GM13977 (cell line): ENCODE measurements around the gene EOLA1.
A peak's percentile ranks its signal among the peaks of the same experiment; 100 is the strongest.
"Not testable (repeated sequence)": the region's sequence is repeated elsewhere in the genome, so short reads cannot be mapped to it uniquely, and the experiment has no call there.

ENCODE experiments used
- DNase-seq: peaks from one replicate; pipeline ENCODE4 v3.0.0; 2012; ENCODE audit warnings: low spot score
- CTCF ChIP-seq: IDR thresholded peaks from 2 replicates; pipeline ENCODE4 v1.5.1; 2012; ENCODE audit warnings: mild to moderate bottlenecking, control low read depth; ENCODE audit not compliant: insufficient read depth; ENCODE audit errors: extremely low read depth, missing control alignments
- in situ Hi-C: fragments of 300-500 bp; cut with MboI; formaldehyde crosslinking; loops from one replicate; pipeline ENCODE4 v1.12.0; 2022; ENCODE audit warnings: low sequenced_read_pairs, low pct_unique_long_range_greater_than_20kb, mixed read lengths, inconsistent platforms; ENCODE audit not compliant: unreplicated experiment

The EOLA1 gene

DNA sequence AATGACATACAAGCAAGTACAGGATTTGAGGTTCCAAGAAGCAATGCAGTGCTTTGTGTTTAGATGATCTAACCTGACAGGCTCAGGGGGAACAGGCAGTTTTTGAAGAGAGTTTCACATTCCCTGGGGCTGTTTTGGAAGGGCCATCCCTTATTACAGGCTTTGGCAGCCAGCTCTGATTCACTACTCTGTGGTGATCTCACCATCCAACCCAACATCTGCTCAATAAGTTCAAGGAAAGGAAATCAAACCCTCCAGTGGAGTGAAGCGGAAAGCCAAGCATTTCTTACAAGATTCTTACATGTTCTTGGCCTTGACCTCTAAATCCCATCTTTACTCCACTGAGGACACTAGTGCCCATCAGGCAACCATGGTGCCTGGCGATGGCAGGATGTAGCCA, 43.2 kb upstream of the EOLA1 start:
- DNase-seq, result no peak
- no peak for TF ChIP-seq CTCF
- in situ Hi-C loops, result no loop called here

DNA sequence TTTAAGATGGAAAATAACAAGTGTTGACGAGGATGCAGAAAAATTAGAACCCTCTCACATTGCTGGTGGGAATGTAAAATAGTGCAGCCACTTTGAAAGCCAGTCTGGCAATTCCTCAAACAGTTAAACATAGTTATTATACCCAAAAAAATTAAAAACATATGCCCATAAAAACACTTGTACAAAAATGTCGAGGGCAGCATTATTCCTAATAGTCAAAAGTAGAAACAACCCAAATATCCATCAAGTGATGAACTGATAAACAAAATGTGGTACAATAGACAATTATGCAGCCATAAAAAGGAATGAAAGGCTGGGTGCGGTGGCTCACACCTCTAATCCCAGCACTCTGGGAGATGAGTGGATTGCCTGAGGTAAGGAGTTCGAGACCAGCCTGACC, 42.0 kb upstream of the EOLA1 start:
- DNase-seq, result no peak
- in situ Hi-C loops, result no loop called here
- TF ChIP-seq CTCF, result no peak

DNA sequence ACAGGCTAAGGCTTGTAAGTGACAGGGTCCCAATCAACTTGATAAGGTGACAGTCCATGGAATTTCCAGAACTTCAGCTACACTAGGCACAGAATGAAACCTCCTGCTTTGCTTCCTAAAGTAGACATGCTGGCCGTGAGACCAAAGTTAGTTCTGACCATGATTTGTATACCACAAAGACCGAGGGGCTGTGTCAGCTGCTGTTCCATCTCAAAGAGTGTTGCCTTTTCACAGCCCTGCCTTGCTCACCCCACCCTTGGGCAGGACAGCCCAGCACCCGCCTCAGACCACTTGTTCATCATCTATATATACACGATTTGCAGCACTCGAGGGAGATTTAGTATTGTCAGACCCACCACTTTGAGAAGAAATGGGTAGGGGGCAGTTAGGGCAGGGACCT, 41.0 kb upstream of the EOLA1 start:
- TF ChIP-seq CTCF, result no peak
- in situ Hi-C loops, result no loop called here
- DNase-seq, result no peak

GRCh38 chrX:149502923-149503322, 37.9 kb upstream of the EOLA1 start:
- in situ Hi-C loops, DNase-seq: not testable (repeated sequence)

GRCh38 chrX:149503446-149503845, 37.4 kb upstream of the EOLA1 start:
- peak; percentile 31 for DNase-seq
- in situ Hi-C loops, result not testable (repeated sequence)

DNA sequence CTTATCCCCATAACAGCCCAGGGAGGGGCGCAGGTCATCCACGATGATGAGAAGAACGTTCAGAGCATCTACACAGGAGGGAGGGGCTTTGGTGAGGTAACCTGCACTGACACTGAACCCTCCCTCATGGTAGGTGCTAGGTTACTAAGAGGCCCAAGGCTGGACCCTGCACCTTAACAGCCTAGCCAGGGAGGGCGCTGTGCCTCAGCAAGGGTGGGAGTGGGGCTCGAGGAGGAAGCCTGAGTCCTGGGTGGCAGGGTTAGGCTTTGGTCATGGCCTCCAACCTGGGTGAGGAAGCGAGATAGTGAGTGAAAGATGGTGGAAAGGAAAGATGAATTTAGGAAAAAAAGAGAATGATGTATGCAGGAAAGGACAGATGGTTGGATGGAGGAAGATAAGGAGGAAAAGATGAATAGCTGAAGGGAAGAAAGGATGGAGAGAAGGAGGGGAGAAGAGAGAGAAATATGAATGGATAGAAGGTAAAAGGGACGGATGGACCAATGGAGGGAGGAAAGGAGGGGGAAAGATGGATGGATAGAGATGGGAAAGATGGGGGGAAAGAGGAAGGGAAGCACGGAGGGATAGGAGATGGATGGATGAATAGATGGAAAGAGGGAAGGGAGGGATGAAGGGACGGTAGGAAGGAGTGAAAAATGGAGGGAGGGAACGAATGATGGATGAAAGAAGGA, 36.4 kb upstream of the EOLA1 start:
- in situ Hi-C loops, result no loop called here
- DNase-seq, result peak; percentile 57
- TF ChIP-seq CTCF, result peak; percentile 62

- peak; percentile 87 for DNase-seq
- TF ChIP-seq CTCF, result no peak
- in situ Hi-C loops, result no loop called here
These were observed 35.7 kb upstream of the EOLA1 start, which contains the start of gene IDS for GRCh38 chrX:149504915-149505651. TSS of gene IDS (minus strand) at chrX:149505306. CDS start at chrX:149505137, 169 bp downstream.
